LHCN-M2 (cell line): ENCODE results near the gene PKM. TPM values are rescaled to one million over a fixed set of nuclear protein-coding genes. Genes with fewer than 3 reads are reported as not detected.

Experiments
- DNase-seq: peaks from one replicate; pipeline ENCODE4 v3.0.0-alpha.2; 2012; ENCODE audit warnings: low read depth
- total RNA-seq: library from RNA; depleted of rRNA; stranded (reverse); fragments of >200 nt; gene quantifications from 2 replicates; pipeline ENCODE4 v1.2.3, GENCODE V29; 2014

PKM gene
- total RNA-seq, 1 experiment from 2014 or later: 3,615 TPM

DNA sequence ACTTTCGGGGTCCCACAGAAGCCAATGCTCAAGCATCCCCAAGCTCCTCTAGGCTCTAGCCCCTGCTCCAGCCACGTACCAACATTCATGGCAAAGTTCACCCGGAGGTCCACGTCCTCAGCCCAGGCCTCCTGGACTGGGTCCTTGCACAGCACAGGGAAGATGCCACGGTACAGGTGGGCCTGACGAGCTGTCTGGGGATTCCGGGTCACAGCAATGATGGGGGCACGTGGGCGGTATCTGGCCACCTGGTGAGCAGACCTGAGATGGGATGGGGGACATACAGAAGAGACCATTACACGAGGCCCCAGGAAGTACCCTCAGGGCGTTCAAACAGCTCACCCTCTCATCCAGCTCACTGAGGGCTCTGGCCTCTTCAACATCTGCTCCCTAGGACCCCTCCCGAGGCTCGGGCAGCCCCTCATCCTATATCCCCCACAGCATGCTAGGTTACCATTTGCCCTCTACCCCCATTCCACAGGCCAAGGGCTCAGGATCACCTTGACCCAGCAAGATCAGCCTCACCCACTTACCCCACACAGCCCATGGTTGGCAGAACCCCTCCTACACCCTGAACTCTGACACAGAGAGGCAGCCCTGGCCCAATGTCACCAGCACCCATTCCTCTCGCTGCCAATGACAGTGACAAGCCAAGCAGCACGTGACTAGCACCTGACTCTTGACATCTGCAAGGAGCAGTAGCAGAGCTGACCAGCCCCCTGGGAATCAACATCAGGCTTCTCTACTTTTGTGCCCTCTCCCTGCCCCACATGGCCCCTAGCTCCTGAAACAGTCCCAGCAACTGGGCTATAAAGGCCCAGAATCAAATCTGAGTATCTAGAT is 30.4 kb downstream of the PKM start:
- no peak for DNase-seq

DNA sequence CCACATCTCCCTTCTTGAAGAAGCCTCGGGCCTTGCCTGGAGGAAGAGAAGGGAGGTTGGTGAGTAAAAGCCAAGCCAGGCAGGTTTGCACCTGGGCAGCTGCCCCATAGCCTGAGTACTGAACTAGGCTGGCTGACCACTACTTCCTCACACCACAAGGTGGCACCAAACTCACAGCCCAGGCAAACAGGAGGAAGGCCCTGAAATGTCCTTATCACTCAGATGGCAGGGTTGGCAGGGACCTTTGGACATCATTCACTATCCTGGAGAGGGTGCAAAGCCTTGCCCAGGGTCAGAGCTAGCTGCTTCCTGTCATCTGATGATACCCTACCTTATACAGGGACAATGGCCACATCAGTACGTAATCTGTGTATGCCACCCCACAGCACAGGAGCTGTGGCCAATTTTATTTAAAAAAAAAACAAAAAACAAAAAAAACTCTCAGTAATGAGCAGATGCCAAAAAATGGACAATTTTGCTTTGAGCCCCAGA is 31.2 kb downstream of the PKM start:
- DNase-seq: peak; percentile 71

DNA sequence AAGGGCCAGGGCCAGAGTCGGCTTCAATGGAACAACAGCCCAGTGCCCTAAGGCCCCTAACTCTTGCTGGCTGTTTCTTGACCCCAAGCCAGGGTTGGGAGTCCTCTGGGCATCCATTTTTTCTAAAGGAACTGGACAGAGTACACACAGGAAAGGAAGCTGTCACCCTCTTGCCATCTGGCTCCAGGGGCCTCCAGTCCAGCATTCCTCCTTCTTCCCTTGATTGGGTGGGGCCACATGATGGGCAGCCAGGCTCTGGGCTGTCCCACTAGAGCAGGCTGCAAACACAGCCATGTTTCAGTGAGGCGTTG is 31.8 kb downstream of the PKM start:
- no peak for DNase-seq

DNA sequence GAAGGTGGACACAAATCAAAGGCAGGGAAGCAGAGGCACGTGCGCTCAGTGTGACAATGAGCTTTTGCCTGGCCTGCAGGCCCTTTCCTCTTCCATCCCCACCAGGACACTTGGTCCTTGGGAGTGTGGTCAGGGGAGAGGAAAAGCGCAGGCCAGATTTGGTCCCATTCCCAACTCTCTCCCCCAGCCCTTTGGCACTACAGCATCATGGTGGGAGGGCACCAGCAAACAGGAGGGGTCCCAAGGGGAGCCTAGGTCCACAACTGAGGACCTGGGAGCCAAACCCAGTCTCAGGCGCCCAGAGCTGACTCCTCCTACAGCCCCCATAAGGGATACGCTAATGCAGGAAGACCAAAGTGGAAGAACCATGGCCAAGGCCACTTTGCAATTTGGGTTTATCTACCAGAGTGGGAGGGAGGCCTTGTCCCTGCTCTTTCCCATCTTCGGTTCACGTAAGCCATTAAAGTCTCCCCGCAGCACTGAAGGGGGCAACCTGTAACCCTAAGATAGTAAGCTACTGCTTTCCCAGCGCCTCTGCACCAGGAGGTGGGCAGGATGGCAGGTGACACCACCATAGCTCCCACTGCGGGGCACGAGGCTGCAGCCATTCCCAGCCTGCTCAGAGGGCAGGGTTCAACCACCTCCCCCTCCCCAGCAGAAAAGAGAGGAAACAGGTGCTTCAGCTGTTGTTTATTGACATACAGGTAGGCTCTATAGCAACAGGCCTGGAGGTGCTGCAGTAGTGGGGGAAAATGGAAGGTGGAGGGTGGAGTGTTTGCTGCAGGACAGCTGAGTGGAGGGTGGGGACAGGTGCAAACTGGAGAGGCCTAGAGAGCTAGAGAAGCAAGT is 32.4 kb downstream of the PKM start:
- no peak for DNase-seq

DNA sequence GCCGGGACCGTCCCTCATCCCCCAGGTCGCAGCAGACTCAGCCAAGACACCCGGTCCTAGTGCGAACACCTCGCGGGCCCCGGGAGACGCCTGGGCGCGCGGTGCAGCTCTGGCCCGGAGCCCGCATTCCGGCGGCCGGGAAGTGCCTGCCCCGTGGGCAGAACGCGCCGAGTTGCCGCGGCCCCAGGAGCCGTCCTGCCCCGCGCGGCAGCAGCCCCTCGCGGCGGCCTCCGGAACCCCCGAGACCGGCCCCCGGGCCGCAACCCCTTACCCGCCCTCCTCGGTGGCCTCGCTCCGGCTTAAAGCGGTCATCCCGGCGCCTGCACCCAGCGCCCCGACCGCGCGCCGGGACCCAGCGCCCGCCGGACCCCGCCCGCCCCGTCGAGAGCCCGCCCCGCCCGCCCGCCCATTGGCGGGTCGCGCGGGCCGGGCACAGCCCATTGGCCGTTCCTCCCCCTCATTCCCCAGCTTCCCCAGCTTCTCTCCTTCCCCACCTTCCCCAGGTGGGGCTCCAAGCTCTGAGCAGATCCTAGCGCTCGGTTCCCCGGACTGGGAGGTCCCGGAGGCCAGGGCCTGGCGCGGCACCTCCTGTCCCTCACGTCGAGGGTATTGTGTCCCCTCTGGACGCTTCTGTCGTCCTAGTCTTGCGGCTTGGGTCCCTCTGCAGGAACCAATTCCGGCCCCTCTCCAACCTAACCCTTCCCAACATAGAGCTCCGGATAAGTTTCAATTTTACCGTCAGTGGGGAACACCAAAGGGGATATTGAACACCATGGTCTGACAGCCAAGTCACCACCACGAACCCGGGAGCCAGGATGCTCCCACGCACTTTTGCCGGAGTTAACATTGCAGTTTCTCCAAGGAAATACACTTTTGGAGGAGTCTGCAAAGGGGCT is 33.3 kb downstream of the PKM start, which contains the start of gene GRAMD2A:
GRAMD2A (minus strand) TSS at position 328 of the 896 bp plus-strand sequence.
- DNase-seq: no peak

DNA sequence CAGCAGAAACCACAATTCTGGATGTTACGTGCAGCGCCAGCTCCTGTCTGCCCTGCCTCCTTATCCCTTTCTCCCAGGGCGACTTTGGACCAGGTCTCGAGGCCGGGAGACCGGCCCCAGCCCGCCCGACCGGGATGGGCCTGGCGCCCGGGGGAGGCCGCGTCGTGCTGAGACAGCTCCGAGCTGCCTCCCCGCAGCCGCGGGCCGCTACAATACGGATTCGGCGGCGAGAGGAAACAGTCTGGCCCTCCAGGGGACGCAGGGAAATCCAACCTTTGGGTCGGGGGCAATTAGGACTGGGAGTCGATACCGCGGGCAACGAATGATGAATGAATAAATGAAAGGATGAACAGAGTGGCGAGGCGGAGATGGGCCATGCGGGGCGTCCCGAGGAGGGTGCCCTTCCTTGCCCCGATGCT is 33.9 kb downstream of the PKM start:
- no peak for DNase-seq

DNA sequence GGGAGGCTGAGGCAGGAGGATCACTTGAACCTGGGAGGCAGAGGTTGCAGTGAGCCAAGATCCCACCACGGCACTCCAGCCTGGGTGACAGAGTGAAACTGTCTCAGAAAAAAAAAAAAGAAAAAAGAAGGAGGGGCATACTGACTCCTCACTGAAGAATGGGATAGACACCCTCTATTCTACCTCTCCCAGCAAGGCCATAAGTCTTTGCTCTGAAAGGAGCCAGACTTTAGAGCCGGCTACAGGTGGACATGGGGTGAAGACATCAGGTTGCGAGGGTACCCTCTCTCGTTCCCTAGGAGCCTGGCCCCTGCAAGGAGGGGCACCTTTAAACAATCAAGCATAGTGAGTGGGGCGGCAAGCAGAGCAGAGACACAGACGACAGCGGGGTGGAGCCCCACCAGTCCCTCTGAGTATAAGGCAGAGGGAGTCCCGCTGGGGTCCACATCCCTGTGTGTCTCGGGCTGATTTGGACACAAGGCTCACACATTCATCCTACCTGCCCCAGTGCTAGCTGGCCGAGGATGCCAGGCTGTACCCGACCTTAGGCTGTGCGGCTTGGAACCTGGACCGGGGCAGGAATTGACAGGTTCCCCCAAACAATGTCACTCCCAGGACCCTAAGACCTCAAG is 34.5 kb downstream of the PKM start:
- DNase-seq: no peak

DNA sequence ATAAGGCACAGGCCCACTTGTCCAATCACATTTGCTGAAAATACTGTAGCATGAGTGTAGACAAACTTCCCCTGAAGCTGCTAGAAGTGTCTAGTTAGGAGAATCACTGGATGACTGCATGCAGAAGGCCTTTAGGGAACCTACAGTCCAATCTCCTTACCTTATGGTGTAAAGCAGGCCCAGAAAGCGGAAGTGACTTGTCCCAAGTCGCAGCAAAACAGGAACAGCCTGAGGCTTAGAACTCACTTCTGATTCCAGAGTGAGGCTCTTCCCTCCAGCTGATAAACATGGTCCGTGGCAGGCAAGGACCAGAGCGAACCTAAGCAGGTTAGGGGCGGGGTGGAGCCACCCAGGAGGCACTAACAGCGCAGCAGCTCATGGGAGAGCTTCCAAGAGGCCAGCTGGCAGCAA is 35.9 kb downstream of the PKM start:
- DNase-seq: no peak

DNA sequence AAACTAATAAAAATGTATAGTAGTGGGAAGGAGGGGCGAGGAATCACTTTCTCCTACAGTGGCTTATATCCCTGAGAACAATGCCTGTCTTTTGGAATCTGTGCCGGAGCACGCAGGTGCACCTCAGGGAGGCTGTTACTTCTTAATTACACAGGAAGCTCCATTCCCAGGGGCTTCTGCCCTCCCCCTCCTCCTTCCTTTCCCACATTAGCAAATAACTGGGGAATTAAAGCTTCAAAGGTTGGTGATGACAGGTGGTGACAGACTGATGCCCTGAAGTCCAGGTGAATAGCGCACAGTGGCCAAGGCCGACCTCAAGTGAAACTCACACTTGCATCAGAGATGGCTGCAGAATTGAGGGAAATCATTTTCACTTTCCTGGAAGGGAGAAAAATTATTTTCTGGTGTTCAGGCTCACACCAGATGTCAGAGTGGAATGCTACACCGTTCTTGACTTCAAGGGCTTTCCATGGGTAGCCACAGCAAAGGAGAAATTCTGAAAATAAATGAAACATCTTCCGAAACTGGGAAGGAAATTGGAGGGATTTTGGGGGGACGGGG is 37.1 kb downstream of the PKM start:
- no peak for DNase-seq

DNA sequence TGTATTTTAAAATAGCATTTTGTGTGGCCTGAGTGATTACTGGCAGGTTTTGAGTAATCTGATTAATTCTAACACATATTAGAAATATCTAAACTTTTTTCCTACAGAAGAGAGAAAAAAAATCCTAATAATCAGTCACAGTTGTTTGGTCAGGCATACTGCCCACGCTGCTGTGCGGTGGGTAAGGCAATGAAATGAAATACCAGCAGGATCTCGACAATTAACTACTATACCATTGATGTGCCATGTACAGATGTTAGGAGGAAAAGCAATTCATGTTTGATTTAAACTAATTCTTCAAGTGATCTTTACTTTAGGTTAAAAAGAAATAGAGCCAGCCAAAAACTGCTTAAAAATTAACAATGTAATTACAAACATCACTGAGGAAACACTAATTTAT is 38.6 kb downstream of the PKM start:
- no peak for DNase-seq

DNA sequence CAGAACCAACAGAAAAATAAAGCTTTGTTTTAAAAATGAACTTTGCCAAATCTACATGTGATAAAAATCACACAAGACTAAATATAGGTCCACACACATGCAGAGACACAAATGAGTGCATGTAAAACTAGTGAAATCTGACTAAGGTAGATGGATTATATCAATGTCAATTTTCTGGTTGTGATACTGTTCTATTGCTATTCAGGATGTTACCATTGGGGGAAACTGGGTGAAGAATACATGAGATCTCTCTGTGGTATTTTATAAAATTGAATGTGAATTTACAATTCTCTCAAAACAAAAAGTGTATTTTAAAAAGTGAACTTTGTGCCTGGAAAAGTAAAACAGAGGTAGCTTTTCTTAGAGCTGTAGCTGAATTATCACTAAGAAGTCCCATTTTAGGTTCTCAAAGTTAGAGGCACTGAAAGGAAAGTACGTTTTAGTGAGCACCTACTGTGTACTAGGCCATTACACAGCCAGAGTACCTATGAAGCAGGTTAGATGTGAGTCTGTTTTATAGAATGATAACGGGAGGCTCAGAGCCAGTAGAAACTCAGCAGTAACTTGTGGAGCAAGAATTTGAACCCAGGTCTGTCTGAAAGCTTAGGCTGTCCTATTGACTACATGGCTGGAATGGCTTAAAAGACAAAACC is 41.6 kb downstream of the PKM start:
- no peak for DNase-seq

DNA sequence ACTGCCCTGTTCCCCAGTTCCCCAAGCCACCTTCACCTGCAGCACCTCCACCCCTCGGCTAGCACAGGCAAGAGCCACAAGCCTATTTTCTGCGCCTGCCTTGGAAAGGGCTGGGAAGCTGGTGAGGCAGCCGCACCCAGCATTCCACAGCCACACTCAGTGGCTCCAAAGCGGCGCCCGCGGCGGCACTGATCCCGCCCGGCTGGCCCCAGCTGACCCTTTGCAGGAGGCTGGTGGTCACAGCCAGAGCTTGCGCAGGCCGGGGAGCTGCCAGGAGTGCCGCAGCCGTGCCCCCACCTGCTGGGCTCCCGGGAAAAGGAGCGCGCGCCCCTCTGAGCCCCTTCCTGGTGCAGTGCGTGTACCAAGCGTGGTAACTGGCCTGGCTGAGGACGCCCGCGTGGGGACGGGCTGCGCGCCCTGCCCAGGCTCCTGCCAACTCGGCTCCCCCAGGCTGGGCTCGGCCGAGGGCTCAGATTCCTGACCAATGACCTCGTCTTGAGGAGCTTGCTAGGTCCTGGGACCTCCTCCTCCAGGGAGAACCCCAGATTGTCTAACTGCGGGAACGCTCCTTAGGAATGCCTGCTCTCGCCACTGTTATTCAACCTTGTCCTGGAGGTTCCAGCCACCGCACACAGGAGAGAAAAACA is 46.7 kb downstream of the PKM start:
- DNase-seq: peak; percentile 39

DNA sequence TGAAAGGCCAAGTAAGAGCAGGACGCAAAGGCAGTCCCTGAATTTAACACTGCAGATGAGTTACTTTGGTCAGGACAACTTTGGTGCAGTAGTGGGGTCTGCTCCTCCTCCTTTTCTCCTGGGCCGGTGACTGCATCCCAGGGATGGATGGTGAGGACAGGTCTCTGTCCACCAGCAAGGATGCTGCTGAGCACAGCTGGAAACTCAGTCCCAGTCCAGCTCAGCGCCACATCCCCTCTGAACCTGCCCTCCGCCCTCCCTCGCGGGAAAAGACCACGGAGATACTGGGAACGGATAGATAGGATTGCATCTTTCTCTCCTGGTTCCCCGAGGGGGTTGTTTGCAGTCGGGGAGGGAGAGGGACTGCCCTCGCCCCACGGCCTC is 47.2 kb downstream of the PKM start:
- DNase-seq: no peak

DNA sequence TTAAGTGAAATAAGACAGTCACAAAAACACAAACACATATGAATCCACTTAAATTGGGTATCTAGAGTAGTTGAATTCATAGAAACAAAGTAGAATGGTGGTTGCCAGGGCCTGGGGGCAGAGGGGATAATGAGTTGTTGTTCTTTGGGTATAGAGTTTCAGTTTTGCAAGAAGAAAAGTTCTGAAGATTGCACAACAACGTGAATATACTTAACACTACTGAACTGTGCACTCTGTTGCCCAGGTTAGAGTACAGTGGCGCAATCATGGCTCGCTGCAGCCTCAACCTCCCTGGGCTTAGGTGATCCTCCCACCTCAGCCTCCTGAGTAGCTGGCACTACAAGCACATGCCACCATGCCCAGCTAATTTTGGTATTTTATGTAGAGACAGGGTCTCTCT is 48.3 kb downstream of the PKM start:
- no peak for DNase-seq

DNA sequence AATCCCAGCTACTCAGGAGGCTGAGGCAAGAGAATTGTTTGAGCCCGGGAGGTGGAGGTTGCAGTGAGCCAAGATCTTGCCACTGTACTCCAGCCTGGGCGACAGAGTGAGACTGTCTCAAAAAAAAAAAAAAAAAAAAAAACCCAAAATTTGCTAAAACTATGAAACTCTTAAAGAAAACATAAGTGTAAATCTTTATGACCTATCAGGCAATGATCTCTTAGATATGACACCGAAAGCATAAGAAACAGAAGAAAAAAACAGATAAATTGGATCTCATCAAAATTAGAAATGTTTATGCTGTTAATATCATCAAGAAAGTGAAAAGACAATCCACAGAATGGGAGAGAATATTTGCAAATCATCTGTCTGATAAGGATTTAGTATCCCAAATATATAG is 48.7 kb downstream of the PKM start:
- DNase-seq: no peak

DNA sequence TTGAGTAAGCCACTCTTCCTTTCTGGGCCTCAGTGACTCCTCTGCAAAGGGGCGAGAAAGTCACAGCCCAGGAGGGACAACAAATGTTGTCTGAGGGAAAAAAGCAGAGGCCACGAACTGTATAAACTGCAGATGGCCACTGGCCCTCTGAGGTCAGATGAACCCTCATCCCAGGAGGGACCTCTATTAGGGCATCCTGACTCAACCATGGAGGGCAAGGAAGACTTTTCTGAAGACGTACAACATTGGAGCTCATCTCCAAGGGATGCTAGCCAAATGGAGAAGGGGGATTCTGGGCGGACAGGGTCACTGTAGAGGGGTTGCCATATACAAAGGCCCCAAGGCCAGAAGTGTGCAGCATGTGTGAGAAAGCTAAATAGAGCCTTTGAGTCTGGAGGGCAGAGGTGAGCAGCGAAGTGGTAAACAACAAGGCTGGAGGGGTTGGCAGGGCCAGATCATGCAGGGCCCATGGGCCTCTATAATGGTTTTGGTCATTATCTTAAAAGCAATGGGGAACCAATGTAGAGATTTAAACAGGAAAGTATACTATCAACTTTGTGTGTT is 50.1 kb downstream of the PKM start:
- DNase-seq: no peak

DNA sequence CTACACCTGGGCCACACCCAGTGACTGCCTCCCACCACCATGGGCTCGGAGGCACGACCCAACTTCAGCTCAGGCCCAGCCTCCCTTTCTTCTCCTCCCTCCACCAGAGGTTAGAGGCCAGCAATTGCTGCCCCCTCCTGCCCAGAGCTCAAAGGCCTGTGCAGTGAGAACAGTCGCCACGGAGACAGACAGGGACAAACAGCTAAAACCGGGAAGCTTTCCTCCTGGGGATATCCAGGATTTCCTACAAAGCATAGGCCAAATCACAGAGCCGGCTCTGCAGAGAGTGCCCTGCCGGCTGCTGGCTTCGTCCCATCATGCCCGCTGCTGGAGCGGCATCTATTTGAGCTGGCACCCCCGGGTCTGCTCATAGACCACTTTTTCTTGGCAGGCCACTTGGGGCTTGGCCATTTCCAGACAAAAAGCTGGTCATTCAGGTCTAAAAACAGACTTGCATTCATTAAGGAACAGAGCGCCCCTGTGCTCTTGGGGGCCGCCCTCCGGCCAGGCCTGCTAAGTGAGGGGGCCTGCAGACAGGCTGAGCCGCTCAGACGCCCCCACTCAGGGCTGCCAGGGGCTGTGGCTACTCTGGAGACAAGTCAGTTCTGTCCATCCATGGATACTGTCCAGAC is 50.9 kb downstream of the PKM start:
- peak; percentile 62 for DNase-seq

DNA sequence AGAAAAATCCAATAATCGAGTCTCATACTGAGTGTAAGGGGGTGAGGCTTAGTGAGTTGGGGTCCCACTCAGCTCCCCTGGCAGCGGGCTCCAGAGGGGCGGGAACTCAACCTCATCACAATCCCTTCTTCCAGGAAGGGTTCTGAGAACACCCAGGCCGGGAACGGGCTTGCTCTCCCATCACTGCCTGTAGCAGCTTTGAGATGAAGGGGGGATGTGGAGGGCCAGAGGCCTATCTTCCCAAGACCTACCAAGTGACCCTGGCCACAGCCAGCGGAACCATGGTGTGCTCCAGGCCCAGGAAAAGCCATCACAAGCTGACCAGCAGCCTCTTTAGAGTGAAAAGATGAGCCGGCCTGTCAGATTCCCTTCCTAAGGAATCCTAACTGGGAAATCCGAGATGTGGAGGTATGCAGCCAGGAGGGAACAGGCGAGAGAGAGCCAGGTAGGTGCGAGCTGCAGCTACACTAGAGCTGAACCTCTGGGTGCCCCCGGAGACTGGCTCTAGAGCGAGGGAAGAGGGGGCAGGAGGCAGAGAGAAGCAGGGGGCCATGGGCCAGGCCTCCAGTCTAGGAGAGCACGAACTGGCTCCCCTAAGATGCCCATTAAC is 51.9 kb downstream of the PKM start:
- no peak for DNase-seq

DNA sequence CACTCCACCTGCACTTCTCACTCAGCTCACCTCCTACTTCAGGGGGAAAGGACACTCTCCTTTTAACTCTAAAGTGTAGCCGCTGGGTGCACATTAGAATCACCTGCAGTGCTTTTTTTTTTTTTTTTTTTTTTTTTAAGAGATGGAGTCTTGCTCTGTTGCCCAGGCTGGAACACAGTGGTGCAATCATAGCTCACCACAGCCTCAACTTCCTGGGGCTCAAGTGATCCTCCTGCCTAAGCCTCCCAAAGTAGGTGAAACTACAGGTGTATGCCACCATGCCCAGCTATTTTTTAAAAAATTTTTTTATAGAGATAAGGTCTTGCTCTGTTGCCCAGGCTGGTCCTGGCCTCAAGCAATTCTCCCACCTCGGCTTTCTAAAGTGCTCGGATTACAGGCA is 54.2 kb downstream of the PKM start:
- DNase-seq: no peak
